GM21367 (cell line): ENCODE data around the gene SLC17A8.

Experiments
- ATAC-seq: cut with Tn5 transposase; IDR thresholded peaks from one replicate; pipeline ENCODE4 v1.9.1; 2021; ENCODE audit not compliant: unreplicated experiment

The SLC17A8 gene

GRCh38 chr12:100468126-100468525 is 111.3 kb downstream of the SLC17A8 start:
- no peak for ATAC-seq
